Retinal pigment epithelial cell (primary cell): Measurements from ENCODE around the gene CCRL2.

ENCODE experiments used
- DNase-seq: peaks from one replicate; pipeline ENCODE4 v3.0.0-alpha.2; 2010; ENCODE audit warnings: low read depth
- H3K4me3 ChIP-seq: 2 replicates; pipeline ENCODE4 v1.5.1; 2011; ENCODE audit warnings: mild to moderate bottlenecking, low read length, control low read depth, moderate library complexity
- TF ChIP-seq, protein P1 (sequence below): conservative IDR thresholded peaks from 2 replicates; pipeline ENCODE4 v1.5.1; 2011; ENCODE audit warnings: low read depth, low read length, control low read depth, inconsistent platforms

The CCRL2 gene

DNA sequence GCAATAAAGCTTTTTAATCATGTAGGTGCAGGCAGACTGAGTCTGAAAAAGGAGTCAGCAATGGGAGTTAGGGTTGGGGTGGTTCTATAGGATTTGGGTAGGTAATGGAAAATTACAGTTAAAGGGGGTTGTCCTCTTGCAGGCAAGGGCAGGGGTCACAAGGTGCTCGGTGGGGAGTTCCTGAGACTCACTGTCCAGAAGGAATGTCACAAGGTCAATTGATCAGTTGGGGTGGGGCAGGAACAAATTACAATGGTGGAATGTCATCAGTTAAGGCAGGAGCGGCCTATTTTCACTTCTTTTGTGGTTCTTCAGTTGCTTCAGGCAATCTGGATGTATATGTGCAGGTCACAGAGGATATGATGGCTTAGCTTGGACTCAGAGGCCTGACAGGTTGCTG, 14.0 kb upstream of the CCRL2 start:
- no peak overlapping the region for H3K4me3 ChIP-seq
- no peak for DNase-seq
- TF ChIP-seq, protein P1, sequence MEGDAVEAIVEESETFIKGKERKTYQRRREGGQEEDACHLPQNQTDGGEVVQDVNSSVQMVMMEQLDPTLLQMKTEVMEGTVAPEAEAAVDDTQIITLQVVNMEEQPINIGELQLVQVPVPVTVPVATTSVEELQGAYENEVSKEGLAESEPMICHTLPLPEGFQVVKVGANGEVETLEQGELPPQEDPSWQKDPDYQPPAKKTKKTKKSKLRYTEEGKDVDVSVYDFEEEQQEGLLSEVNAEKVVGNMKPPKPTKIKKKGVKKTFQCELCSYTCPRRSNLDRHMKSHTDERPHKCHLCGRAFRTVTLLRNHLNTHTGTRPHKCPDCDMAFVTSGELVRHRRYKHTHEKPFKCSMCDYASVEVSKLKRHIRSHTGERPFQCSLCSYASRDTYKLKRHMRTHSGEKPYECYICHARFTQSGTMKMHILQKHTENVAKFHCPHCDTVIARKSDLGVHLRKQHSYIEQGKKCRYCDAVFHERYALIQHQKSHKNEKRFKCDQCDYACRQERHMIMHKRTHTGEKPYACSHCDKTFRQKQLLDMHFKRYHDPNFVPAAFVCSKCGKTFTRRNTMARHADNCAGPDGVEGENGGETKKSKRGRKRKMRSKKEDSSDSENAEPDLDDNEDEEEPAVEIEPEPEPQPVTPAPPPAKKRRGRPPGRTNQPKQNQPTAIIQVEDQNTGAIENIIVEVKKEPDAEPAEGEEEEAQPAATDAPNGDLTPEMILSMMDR, result no peak

DNA sequence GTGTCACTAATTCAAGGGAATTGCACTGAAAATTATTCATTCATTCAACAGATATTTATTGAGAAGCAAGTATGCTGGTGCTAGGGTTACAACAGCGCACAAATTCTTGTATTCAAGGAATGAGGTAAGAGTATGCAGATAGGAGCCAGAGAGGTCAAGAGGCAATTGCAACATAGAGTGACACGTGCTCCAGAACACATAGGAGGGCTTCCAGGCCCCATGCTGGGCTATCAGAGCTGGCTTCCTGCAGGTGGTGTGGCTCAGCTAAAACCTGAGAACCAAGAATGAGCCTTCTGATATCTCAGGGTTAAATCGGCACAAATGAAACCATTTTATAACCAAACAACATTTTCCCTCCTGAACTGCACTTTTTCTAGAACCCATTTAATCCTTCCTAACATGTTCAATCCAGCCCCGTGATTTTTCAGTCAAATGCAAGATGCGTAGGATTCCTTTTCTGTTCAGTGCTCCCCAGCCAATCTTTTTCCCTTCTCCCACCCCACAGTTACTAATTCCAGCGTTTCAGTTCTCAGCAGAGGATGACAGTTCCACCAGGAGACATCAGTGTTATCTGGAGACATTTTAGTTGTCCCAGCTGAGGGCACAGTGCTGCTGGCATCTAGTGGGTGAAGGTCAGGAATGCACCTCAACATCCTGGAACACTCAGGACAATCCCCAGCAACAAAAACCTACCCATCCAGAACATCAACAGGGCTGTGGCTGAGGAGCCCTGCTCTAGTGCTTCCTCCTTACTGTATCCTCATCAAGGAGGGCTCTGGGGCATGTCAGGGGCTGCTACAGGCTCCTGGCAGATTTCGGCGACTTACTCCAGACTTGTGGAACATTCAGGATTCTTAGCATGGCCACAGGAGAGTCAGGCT, 13.3 kb upstream of the CCRL2 start:
- TF ChIP-seq, protein P1, result no peak
- no peak overlapping the region for H3K4me3 ChIP-seq
- DNase-seq, result no peak

DNA sequence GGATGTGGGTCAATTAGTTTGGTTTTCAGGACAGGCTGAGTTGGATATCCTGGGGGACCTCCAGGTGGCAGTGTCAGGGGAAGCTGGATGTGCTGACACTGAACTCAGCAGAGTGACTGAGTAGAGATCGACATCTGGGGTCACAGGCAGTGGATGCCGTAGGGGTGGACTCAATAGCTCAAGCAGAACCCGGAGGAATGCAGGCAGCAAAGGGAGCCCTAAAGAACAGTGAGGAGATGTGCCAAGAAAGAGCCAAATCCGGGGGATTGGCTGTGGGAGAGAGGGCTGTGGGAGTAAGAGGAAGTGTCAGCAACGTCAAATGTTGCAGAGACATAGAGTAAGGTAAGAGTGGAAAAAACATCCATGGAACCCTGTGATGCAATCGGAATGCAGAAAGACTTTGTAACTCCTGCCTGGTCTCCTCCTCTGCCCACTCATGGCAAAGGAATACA, 11.8 kb upstream of the CCRL2 start:
- no peak for DNase-seq
- TF ChIP-seq, protein P1, result peak; percentile 21
- no peak overlapping the region for H3K4me3 ChIP-seq

DNA sequence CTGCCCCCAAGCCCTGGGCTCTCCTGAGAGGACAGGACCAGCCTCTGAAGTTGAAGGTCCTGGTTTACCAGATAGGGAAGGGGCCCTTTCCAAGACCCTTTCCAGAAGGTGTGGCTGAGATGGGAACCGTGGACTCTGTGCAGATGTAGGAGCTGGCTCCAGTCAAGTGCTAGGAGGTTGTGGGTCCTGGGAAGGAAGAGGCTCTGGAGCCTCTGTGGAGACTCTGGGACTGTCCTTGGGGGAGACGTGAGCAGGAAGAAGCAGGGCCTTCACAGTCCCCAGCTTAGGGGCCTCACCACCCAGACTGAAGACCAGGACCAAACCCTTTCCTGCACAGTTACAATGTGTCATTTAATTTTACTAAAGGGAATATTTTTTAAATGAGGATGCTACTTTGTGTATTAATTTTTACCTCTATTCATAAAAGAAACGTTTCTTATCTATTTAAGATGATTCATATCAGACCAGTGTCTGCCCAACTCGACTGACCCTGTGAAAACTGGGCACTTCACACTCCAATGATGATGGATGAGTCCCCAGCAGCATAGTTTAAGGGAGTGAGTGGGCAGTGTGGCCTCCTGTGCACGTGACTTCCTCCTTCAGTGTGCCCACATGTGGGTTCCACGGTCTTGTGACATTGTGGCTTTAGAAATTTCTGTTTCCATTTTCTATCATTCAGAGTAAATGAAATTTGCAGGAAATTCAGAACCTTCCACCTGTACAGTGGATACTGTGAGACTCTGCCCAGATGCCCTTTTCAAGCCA, 11.1 kb upstream of the CCRL2 start:
- TF ChIP-seq, protein P1, result no peak
- no peak overlapping the region for H3K4me3 ChIP-seq
- no peak for DNase-seq

DNA sequence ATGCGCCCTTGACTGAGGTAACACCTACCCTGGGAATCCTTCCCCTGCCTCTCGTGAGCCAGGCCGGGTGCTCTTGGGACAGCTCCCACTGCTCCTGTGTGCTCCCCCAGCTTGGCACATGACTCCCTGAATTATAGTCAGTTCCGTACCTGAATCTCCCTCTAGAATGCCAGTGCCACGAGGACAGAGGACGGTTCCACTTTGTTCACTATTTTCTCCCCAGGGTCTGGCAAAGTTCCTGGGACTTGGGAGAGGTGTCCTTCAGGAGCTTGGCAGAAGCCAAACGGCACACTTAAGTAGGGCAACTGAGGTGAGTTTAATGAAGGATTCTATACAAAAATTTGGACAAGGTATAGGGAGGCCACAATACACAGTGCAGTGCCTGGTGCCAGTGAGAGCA, 9.9 kb upstream of the CCRL2 start:
- TF ChIP-seq, protein P1, result no peak
- no peak overlapping the region for H3K4me3 ChIP-seq
- no peak for DNase-seq

DNA sequence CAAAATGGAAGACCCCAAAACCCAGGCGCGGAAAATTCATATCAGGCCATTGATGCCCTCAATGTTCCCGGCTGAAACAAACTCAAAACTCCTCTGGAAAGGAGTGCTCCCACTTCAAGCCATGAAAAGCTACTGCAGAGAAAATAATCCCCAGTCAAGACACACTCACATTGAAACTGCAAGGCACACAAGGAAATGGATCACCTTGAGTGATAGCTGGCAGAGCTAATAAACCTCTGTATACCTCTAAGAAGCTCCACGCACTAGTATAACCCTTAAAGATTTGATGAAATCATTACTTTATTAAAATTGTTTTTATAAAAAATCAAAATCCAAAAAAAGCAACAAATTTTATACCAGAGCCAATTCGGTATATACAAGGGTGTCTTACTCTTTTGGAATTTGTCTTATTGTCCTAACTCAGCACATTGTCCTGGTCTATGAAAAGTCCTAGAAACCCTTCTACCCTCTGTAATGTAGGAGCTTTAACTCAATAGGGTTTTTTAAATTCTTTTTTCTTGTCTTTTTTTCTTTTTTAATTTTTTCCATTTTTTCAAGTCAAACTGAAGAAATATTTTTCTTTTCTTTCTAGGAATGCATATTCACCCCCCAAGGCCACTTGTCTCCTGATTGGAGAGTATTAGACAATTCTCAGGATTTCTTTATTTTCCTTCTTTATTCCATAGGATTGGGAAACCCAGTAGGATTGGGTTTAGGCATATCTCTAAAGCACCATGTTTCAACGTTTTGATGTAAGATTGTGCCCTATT, 8.7 kb upstream of the CCRL2 start:
- TF ChIP-seq, protein P1, result no peak
- H3K4me3 ChIP-seq, result no peak overlapping the region
- DNase-seq, result no peak
